Peyer's patch (tissue), 4 donors: Measurements from ENCODE around the gene FITM2. TPM values are rescaled to one million over a fixed set of nuclear protein-coding genes. Genes with fewer than 3 reads are reported as not detected.

Experiments used
- DNase-seq, 3 donors: peaks; one replicate each; pipeline ENCODE4 v3.0.0-alpha.2; 2017 to 2019
- H3K27ac ChIP-seq, 4 donors: fragments of 200-600 bp; sonication (generic); one replicate each; pipeline ENCODE4 v1.5.1; 2016 to 2019
- H3K27me3 ChIP-seq, 2 donors: fragments of 200-600 bp; sonication (generic); one replicate each; pipeline ENCODE4 v1.5.1; 2019
- H3K36me3 ChIP-seq, 3 donors: fragments of 200-600 bp; sonication (generic); one replicate each; pipeline ENCODE4 v1.5.1; 2016 to 2019
- H3K4me1 ChIP-seq, 4 donors: fragments of 200-600 bp; sonication (generic); one replicate each; pipeline ENCODE4 v1.5.1; 2016 to 2019
- H3K4me3 ChIP-seq, 4 donors: fragments of 200-600 bp; sonication (generic); 1 replicate in 3 of 4; 2 replicates in 1 of 4; pipeline ENCODE4 v1.5.1; 2016 to 2019; ENCODE audit warnings: mild to moderate bottlenecking in 1 of 4
- H3K9me3 ChIP-seq, 4 donors: fragments of 200-600 bp; sonication (generic); one replicate each; pipeline ENCODE4 v1.5.1; 2016 to 2019; ENCODE audit warnings: mild to moderate bottlenecking in 1 of 4
- CTCF ChIP-seq, 6 experiments: fragments of 450-650 bp in 4 of 6; fragments of 200-600 bp in 2 of 6; sonication (generic) in 1 of 6; IDR thresholded peaks; one replicate each; pipeline ENCODE4 v1.5.1; 2017 to 2019; ENCODE audit warnings: antibody characterized with exemption in 6 of 6, mild to moderate bottlenecking in 3 of 6, moderate library complexity in 1 of 6
- POLR2A ChIP-seq, 2 donors: fragments of 450-650 bp; IDR thresholded peaks; one replicate each; pipeline ENCODE4 v1.5.1; 2017; ENCODE audit warnings: antibody characterized with exemption in 2 of 2, mild to moderate bottlenecking in 2 of 2, moderate library complexity in 2 of 2
- total RNA-seq, 4 donors: library from RNA; depleted of rRNA; stranded (reverse); fragments of >200 nt; gene quantifications; one replicate each; pipeline ENCODE4 v1.1.0, GENCODE V29; 2016

The FITM2 gene
- total RNA-seq, 4 donors from 2014 or later: 8.7 to 11.7 (median 10.8) TPM

DNA sequence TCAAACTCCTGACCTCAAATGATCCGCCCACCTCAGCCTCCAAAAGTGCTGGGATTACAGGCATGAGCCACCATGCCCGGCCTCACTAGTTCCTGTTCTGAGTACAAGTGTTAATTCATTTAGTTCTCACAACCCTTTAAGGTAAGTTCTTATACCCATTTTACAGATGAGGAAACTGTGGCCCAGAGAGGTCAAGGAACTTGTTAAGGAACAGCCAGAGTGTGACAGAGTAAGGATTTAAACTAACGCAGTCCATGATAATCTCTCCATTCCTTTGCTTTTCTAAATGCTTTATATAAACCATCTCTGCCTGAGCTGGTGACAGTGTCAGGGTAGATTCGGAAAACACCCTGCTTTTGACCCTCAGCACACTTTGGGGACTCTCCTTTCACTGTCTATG, 13.3 kb downstream of the FITM2 start:
- no peak for TF ChIP-seq POLR2A (IDR thresholded peaks at IDR 0.05)
- TF ChIP-seq CTCF (IDR thresholded peaks at IDR 0.05): no peak
- Histone ChIP-seq H3K9me3 (no peaks in the 10 kb centered on the region), H3K36me3 (no peaks in the 10 kb centered on the region), H3K27me3 (no peaks in the 10 kb centered on the region), H3K4me1 (peaks cover 0 to 6% (median 0%) of the 10 kb centered on the region in 4 donors), H3K4me3 (no peak overlapping the region), H3K27ac (no peak overlapping the region)
- no peak for DNase-seq

- H3K36me3 ChIP-seq: no peaks in the 10 kb centered on the region
- H3K27ac ChIP-seq: no peak overlapping the region
- no peaks in the 10 kb centered on the region for H3K9me3 ChIP-seq
- TF ChIP-seq POLR2A (IDR thresholded peaks at IDR 0.05): no peak
- no peak for TF ChIP-seq CTCF (IDR thresholded peaks at IDR 0.05)
- H3K4me3 ChIP-seq: no peak overlapping the region
- DNase-seq: no peak
- H3K4me1 ChIP-seq: no peaks in the 10 kb centered on the region
- H3K27me3 ChIP-seq: no peaks in the 10 kb centered on the region
These were observed 15.0 kb downstream of the FITM2 start for GRCh38 chr20:44296011-44296410.

GRCh38 chr20:44291754-44292153, 19.2 kb downstream of the FITM2 start:
- no peak for DNase-seq
- H3K4me3 ChIP-seq: no peak overlapping the region
- TF ChIP-seq POLR2A (IDR thresholded peaks at IDR 0.05) (no peak), CTCF (IDR thresholded peaks at IDR 0.05) (no peak)
- no peaks in the 10 kb centered on the region for H3K27me3 ChIP-seq
- H3K4me1 ChIP-seq: no peaks in the 10 kb centered on the region
- H3K9me3 ChIP-seq: no peaks in the 10 kb centered on the region
- no peak overlapping the region for H3K27ac ChIP-seq
- H3K36me3 ChIP-seq: no peaks in the 10 kb centered on the region

DNA sequence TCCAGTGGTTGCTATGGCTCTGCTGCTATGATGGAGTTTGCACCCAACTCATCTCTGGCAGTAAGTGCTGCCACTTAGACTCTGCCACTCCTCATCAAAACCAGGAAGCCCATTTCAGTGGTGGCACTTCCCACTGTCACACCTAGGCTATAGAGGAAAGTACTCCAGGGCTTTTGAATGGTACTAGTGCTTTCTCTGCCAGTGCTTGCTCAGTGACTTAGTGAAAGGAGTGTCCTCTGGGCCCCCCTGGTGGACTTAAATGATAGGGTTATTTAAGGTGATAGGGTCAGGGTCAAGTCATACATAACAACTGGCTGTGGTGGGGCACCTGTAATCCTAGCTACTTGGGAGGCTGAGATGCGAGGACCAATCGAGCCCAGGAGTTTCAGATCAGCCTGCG, 22.8 kb downstream of the FITM2 start:
- Histone ChIP-seq H3K27ac (no peak overlapping the region), H3K9me3 (no peaks in the 10 kb centered on the region), H3K36me3 (no peaks in the 10 kb centered on the region), H3K4me3 (no peak overlapping the region), H3K4me1 (no peaks in the 10 kb centered on the region), H3K27me3 (no peaks in the 10 kb centered on the region)
- no peak for DNase-seq
- TF ChIP-seq CTCF (IDR thresholded peaks at IDR 0.05) (peak in 1 of 6 experiments; percentile 14), POLR2A (IDR thresholded peaks at IDR 0.05) (no peak)

DNA sequence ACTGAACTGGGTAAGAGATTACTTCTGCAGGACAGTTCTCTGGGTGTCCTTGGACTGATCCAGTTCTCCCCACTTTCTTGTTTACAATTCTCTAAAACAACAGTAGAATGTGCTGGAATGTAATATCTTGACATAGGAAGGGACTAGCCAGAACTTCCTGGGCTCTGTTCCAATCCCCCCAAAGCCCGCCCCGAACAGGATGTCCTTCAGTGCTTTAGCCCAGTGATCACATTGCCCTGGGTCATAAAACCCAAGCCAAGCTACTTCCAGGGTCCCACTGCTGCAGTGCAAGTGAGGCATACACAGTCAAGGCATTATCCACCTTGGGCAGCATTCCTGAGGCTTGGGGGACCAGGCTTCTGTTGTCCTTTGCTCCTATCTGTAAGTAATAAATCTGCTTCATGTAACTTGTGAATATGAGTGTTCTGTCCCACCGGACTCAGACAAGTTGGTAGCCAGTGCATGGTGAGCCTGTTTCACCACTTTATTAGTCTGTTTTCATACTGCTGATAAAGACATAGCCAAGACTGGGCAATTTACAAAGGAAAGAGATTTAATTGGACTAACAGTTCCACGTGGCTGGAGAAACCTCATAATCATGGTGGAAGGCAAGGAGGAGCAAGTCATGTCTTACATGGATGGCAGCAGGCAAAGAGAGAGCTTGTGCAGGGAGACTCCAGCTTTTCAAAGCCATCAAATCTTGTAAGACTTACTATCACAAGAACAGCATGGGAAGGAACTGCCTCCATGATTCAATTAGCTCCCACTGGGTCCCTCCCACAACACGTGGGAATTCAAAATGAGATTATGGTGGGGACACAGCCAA, 23.5 kb downstream of the FITM2 start:
- DNase-seq: no peak
- Histone ChIP-seq H3K27me3 (no peaks in the 10 kb centered on the region), H3K4me1 (no peaks in the 10 kb centered on the region), H3K4me3 (no peak overlapping the region), H3K27ac (no peak overlapping the region), H3K36me3 (no peaks in the 10 kb centered on the region), H3K9me3 (no peaks in the 10 kb centered on the region)
- no peak for TF ChIP-seq CTCF (IDR thresholded peaks at IDR 0.05)
- TF ChIP-seq POLR2A (IDR thresholded peaks at IDR 0.05): no peak
